Fibroblast of skin of scalp (primary cell): ENCODE measurements around the gene BCAS3.

ENCODE experiments used
- DNase-seq: peaks from one replicate; pipeline ENCODE4 v3.0.0-alpha.2; 2013

Gene BCAS3

GRCh38 chr17:61303817-61304096, 626.1 kb downstream of the BCAS3 start:
- DNase-seq, result no peak

GRCh38 chr17:61305024-61305423, 627.4 kb downstream of the BCAS3 start:
- DNase-seq, result no peak

- DNase-seq, result no peak
Observed at GRCh38 chr17:61306003-61306402, 628.4 kb downstream of the BCAS3 start.

- peak; percentile 97 for DNase-seq
Observed at GRCh38 chr17:61307905-61308886, 630.5 kb downstream of the BCAS3 start.

GRCh38 chr17:61309362-61310256, 632.0 kb downstream of the BCAS3 start:
- DNase-seq, result peak; percentile 88

GRCh38 chr17:61310590-61310989, 632.9 kb downstream of the BCAS3 start:
- DNase-seq, result peak; percentile 51

- no peak for DNase-seq
Observed at GRCh38 chr17:61312406-61313295, 635.0 kb downstream of the BCAS3 start.

GRCh38 chr17:61313461-61314326, 636.0 kb downstream of the BCAS3 start:
- DNase-seq, result no peak

- no peak for DNase-seq
Observed at GRCh38 chr17:61314368-61315078, 636.9 kb downstream of the BCAS3 start.

GRCh38 chr17:61316633-61317032, 639.0 kb downstream of the BCAS3 start:
- no peak for DNase-seq

GRCh38 chr17:61317779-61318178, 640.1 kb downstream of the BCAS3 start:
- no peak for DNase-seq

GRCh38 chr17:61318684-61319098, 641.0 kb downstream of the BCAS3 start:
- DNase-seq, result no peak

- DNase-seq, result no peak
Observed at GRCh38 chr17:61321344-61321743, 643.7 kb downstream of the BCAS3 start.

GRCh38 chr17:61322325-61323002, 644.8 kb downstream of the BCAS3 start:
- no peak for DNase-seq

- no peak for DNase-seq
Observed at GRCh38 chr17:61323003-61323908, 645.6 kb downstream of the BCAS3 start.

GRCh38 chr17:61323909-61324868, 646.5 kb downstream of the BCAS3 start:
- DNase-seq, result no peak

- no peak for DNase-seq
Observed at GRCh38 chr17:61324950-61325349, 647.3 kb downstream of the BCAS3 start.
